Mesodermal cell (in vitro differentiated cells): Measurements from ENCODE around the gene LIME1.

Source experiments
- H3K27ac ChIP-seq: 2 replicates; pipeline ENCODE4 v1.7.0; 2013; ENCODE audit warnings: mild to moderate bottlenecking, low read depth, low read length, moderate library complexity; ENCODE audit not compliant: severe bottlenecking
- H3K36me3 ChIP-seq: 2 replicates; pipeline ENCODE4 v1.7.1; 2013; ENCODE audit warnings: mild to moderate bottlenecking, low read length, moderate library complexity; ENCODE audit not compliant: control insufficient read depth, insufficient read depth
- H3K4me1 ChIP-seq: one replicate; pipeline ENCODE4 v1.7.1; 2013; ENCODE audit warnings: mild to moderate bottlenecking, low read length; ENCODE audit not compliant: insufficient read depth, control insufficient read depth, poor library complexity, severe bottlenecking
- H3K4me3 ChIP-seq: 2 replicates; pipeline ENCODE4 v1.7.0; 2013; ENCODE audit warnings: low read length, control low read depth, mild to moderate bottlenecking; ENCODE audit not compliant: insufficient read depth, poor library complexity, severe bottlenecking; ENCODE audit errors: extremely low read depth
- H3K9me3 ChIP-seq: 2 replicates; pipeline ENCODE4 v1.7.1; 2013; ENCODE audit warnings: mild to moderate bottlenecking, low read length, moderate library complexity; ENCODE audit not compliant: control insufficient read depth
- WGBS, 2 experiments: methylation state at CpG; one replicate each; pipeline ENCODE4 v1.1.5; 2013; ENCODE audit warnings: missing lambda C conversion rate in 2 of 2; ENCODE audit not compliant: insufficient coverage in 2 of 2; 5-methylcytosine and 5-hydroxymethylcytosine counted together

LIME1 gene

GRCh38 chr20:63704749-63705117, 31.7 kb upstream of the LIME1 start:
- Histone ChIP-seq H3K27ac (no peak overlapping the region), H3K36me3 (peaks cover 48% of the 10 kb centered on the region), H3K4me3 (no peak overlapping the region), H3K9me3 (no peaks in the 10 kb centered on the region), H3K4me1 (peaks cover 8% of the 10 kb centered on the region)
- WGBS, 2 experiments = 86 to 95% methylated on average over 5 to 6 of the region's 6 CpGs

GRCh38 chr20:63705232-63706026, 31.0 kb upstream of the LIME1 start:
- no peak overlapping the region for H3K4me3 ChIP-seq
- H3K9me3 ChIP-seq = no peaks in the 10 kb centered on the region
- peaks cover 50% of the 10 kb centered on the region for H3K36me3 ChIP-seq
- 89 to 99% methylated on average over 7 to 8 of the region's 8 CpGs for WGBS, 2 experiments
- no peak overlapping the region for H3K27ac ChIP-seq
- peaks cover 5% of the 10 kb centered on the region for H3K4me1 ChIP-seq

DNA sequence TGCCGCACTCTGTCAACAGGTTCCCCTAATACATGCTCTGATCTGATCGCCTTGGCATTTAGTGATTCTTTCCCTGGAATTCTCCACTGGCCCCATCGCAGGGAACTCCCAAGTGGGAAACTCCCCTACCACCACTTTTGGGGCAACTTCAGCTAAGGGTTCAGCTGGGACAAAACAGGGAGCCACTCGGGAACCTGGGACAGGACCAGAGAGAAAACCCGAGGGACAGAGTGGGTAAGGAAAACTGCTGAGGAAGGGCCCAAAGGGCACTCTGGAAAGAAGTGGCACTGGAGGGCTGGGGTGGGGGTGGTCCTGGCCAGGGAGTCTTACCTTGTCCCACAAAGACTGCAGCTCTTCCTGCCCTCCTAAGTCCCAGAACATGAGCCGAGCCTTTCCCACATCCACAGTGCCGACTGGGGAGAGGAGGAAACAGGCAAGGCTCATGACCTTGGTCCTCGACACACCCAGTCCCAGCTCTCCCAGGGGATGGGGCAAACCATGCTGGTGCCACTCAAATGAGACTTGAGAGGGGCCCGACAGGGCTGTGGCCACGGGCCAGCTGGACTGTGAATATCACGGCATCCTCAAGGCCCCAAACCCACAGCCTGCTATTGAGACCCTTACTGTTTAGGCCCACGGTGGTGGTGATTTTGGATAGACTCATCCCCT, 30.3 kb upstream of the LIME1 start:
- H3K4me3 ChIP-seq = peak overlapping the region; percentile 92
- WGBS, 2 experiments = 94 to 96% methylated on average over 9 of the region's 12 CpGs
- H3K36me3 ChIP-seq = peaks cover 57% of the 10 kb centered on the region
- no peak overlapping the region for H3K27ac ChIP-seq
- no peaks in the 10 kb centered on the region for H3K9me3 ChIP-seq
- peaks cover 5% of the 10 kb centered on the region for H3K4me1 ChIP-seq

DNA sequence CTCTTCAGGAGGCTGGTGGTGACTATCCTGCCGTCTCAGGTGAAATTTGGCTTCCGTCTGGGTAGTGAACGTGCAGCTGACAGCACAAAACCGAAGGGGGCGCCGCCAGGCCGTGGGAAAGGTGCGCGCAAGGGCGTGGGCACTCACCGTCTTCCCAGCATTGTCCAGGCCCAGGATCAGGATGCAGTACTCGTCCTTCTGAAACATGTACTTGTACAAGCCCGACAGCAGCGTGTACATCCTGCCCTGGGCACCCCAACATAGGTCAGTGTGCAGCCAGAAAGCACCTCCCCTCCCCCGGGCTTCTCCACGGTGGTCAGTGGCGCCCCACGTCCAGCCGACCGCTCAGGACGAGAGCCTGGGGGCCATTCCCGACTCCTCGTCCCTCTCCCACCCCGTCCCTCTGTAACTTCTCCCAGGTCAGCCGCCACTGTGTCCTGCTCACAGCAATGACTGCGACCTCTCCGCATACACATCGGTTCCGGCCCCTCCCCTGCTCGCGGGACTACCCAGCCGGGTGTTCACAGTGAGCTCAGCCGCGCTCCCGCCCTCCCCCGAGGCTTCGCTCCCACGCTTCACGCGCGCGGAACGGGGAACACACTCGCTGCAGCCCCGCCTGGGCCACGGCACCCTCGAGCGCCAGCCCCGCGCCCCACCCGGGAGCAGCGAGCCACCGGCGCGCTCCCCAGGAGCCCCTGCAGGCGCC, 29.5 kb upstream of the LIME1 start:
- Histone ChIP-seq H3K4me1 (peaks cover 5% of the 10 kb centered on the region), H3K9me3 (no peaks in the 10 kb centered on the region), H3K4me3 (peak overlapping the region; percentile 92), H3K27ac (peak overlapping the region; percentile 53), H3K36me3 (peaks cover 66% of the 10 kb centered on the region)
- WGBS, 2 experiments = 9 to 11% methylated on average over 40 to 45 of the region's 56 CpGs

- peaks cover 5% of the 10 kb centered on the region for H3K4me1 ChIP-seq
Observed at GRCh38 chr20:63707558-63708300, 28.7 kb upstream of the LIME1 start, which contains the start of the genes ARFRP1 and ZGPAT. ARFRP1 (minus strand) TSS chr20:63707976; CDS start chr20:63707091, 885 bp downstream. ZGPAT (plus strand) TSS chr20:63708039; CDS start chr20:63708581, 542 bp downstream.

DNA sequence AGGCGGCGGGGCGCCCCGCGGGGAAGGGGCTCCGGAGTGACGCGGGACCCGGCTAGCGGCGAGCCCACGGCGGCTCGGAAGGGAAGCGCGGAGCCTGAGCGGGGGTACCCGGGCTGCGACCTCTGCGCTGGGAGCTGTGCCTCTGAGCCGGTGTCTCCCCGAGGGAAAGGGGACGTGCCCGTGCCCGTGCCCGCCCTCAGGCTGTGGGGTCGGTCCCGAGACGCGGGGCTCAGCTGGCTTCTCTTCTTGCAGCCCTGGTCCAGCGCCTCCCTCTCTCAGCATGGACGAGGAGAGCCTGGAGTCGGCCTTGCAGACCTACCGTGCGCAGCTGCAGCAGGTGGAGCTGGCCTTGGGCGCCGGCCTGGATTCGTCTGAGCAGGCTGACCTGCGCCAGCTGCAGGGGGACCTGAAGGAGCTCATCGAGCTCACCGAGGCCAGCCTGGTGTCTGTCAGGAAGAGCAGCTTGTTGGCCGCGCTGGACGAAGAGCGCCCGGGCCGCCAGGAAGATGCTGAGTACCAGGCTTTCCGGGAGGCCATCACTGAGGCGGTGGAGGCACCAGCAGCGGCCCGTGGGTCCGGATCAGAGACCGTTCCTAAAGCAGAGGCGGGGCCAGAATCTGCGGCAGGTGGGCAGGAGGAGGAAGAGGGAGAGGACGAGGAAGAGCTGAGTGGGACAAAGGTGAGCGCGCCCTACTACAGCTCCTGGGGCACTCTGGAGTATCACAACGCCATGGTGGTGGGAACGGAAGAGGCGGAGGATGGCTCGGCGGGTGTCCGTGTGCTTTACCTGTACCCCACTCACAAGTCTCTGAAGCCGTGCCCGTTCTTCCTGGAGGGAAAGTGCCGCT, 27.9 kb upstream of the LIME1 start:
- Histone ChIP-seq H3K36me3 (peaks cover 79% of the 10 kb centered on the region), H3K4me3 (peak overlapping the region; percentile 92), H3K9me3 (no peaks in the 10 kb centered on the region), H3K4me1 (peaks cover 5% of the 10 kb centered on the region), H3K27ac (peak overlapping the region; percentile 53)
- WGBS, 2 experiments = 28 to 31% methylated on average over 54 to 64 of the region's 67 CpGs

More at GRCh38 chr20:63707558-63708300, 28.7 kb upstream of the LIME1 start, which contains the start of the genes ARFRP1 and ZGPAT:
- H3K4me3 ChIP-seq = peak within 1 kb of the TSS; percentile 92
- H3K9me3 ChIP-seq = no peaks in the 10 kb centered on the region
- whole genome bisulfite sequencing, 2 experiments = 0% methylated on average over 72 to 76 of the region's 98 CpGs
- H3K36me3 ChIP-seq = peaks cover 73% of the 10 kb centered on the region
- H3K27ac ChIP-seq = peak within 1 kb of the TSS; percentile 53

DNA sequence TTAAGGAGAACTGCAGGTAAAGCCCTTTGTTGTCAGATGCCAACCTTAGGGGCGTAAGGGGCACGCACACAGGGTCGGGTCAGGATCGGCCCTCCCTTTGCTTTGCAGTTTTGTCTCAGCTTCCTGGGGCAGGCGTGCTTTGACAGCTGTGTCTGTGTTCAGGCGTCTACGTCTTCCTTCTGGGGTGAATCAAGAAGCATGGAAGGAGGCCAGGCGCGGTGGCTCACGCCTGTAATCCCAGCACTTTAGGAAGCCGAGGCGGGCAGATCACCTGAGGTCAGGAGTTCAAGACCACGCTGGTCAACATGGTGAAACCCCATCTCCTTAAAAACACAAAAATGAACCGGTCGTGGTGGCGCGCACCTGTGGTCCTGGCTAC, 27.3 kb upstream of the LIME1 start:
- Histone ChIP-seq H3K4me1 (peaks cover 5% of the 10 kb centered on the region), H3K9me3 (peaks cover 3% of the 10 kb centered on the region), H3K27ac (no peak overlapping the region), H3K4me3 (peak overlapping the region; percentile 92), H3K36me3 (peaks cover 79% of the 10 kb centered on the region)
- WGBS, 2 experiments = 95% methylated on average over 17 of the region's 17 CpGs

DNA sequence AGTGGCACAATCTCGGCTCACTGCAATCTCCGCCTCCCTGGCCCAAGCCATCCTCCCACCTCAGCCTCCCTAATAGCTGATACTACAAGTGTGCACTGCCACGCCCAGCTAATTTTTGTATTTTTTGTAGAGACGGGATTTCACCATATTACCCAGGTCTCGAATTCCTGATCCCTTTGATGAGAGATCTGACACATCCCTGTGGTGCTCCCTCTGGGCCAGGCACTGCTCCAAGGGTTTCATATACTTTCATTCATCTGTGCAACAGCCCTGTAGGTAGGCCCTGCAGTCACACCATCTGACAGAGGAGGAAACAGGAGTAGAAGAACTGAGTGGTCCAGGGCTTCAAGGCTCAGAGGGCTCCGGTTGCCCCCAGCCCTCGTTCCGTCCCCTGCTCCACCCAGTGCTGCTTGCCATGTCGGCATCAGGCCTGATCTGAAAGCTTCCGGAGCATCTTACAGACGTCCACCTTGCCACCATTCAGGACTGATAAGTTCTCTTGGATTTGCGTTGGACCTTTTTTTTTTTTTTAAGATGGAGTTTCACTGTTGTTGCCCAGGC, 25.3 kb upstream of the LIME1 start:
- peaks cover 78% of the 10 kb centered on the region for H3K36me3 ChIP-seq
- H3K9me3 ChIP-seq = peaks cover 3% of the 10 kb centered on the region
- H3K4me3 ChIP-seq = no peak overlapping the region
- no peak overlapping the region for H3K27ac ChIP-seq
- peaks cover 5% of the 10 kb centered on the region for H3K4me1 ChIP-seq
- WGBS, 2 experiments = 89 to 94% methylated on average over 10 to 12 of the region's 12 CpGs

GRCh38 chr20:63712191-63712590, 24.3 kb upstream of the LIME1 start:
- WGBS, 2 experiments = no CpG with 5 or more reads among the region's 1 CpG
- peaks cover 82% of the 10 kb centered on the region for H3K36me3 ChIP-seq
- no peaks in the 10 kb centered on the region for H3K4me1 ChIP-seq
- peaks cover 3% of the 10 kb centered on the region for H3K9me3 ChIP-seq
- no peak overlapping the region for H3K4me3 ChIP-seq
- H3K27ac ChIP-seq = no peak overlapping the region
